ENCODE results near the gene CTNND2. TPM values are rescaled to one million over a fixed set of nuclear protein-coding genes. Genes with fewer than 3 reads are reported as not detected.
A peak's percentile ranks its signal among the peaks of the same experiment; 100 is the strongest.

The CTNND2 gene
- total RNA-seq, 1 experiment from 2014 or later: not detected

DNA sequence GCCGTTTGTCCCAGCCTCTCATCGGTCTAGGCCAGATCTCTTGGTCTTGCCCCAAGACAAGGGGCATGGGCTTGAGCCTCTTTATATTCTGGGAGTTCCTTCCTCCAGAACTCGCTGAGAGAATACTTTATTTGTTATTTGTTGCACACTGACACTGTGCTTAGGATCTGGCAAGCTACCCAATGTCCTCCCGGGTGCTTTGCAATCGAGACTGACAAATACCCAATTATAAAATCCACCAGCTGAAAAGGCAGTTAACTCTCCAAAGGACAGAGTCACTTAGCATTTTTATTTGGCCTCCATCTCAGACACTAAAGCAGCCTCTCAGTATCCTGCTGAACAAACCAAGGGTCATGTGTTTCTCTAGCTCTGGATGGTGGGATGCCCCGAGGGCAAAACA lies 643.0 kb downstream of the CTNND2 start:
- H3K27ac ChIP-seq: no peak overlapping the region
- H3K9me3 ChIP-seq (replicated peaks): no peaks in the 10 kb centered on the region
- no peaks in the 10 kb centered on the region for H3K4me1 ChIP-seq
- DNase-seq: no peak
- H3K27me3 ChIP-seq: no peaks in the 10 kb centered on the region
- no peak overlapping the region for H3K4me3 ChIP-seq
- H3K36me3 ChIP-seq: no peaks in the 10 kb centered on the region

DNA sequence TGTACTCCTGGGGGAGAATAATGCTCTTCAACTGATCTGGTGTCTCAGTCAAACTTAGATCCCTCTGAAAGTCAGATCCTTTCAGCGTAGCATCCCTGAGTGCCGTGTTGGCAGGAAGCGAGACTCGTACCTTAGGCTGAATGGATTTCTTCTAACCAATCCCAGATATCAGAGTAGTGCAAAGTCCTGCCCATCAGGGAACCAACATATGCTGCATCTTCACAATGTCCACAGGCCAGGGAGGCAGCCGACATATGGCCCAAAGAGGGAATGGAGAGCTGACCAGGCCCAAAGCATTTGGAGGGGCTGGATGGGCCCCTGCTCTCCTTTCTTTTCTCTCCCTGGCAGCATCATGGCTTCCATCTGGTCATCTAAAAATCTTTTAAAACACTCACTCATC lies 646.2 kb downstream of the CTNND2 start:
- Histone ChIP-seq H3K9me3 (replicated peaks) (no peaks in the 10 kb centered on the region), H3K36me3 (no peaks in the 10 kb centered on the region), H3K27me3 (no peaks in the 10 kb centered on the region), H3K4me3 (no peak overlapping the region), H3K4me1 (no peaks in the 10 kb centered on the region), H3K27ac (no peak overlapping the region)
- no peak for DNase-seq

DNA sequence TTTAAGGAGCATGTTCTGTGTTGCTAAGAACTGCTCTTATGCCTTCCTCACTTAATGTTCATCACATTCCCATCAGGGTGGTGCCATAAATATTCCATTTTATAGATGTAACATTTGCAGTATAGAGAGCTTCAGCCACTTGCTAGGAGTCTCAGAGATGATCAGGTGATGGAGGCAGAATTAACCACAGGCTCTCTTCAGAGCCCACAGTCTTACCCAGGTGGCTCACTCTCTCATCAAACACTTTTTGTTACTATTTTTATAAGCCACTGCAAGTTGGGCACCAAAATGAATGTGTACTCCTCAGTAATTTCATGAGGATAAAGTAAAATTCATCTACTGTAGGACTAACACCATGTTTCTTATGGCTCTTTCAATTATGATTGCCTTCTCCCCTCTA lies 651.7 kb downstream of the CTNND2 start:
- Histone ChIP-seq H3K36me3 (no peaks in the 10 kb centered on the region), H3K27me3 (no peaks in the 10 kb centered on the region), H3K4me3 (no peak overlapping the region), H3K9me3 (replicated peaks) (no peaks in the 10 kb centered on the region), H3K27ac (no peak overlapping the region), H3K4me1 (peaks cover 18% of the 10 kb centered on the region)
- DNase-seq: no peak

DNA sequence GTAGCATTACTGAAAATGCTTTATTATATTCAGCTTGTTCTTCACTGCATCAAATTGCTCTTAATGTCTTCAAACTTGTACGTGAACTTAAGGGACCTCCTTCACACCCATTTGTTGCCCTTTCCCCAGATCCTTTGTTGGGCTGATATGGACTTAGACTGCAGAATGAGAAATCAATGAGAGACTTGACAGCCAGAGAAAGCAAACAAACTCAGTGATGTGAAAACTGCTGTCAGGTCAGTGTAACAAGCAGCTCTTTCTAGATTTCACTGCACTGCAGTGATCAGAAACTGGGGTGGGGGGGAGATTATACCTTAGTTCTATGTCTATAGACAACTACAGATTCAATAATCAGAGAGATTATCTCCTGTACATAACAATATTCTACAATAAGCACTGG lies 652.2 kb downstream of the CTNND2 start:
- no peak overlapping the region for H3K27ac ChIP-seq
- H3K4me3 ChIP-seq: no peak overlapping the region
- no peak for DNase-seq
- H3K27me3 ChIP-seq: no peaks in the 10 kb centered on the region
- H3K36me3 ChIP-seq: no peaks in the 10 kb centered on the region
- peaks cover 18% of the 10 kb centered on the region for H3K4me1 ChIP-seq
- H3K9me3 ChIP-seq (replicated peaks): no peaks in the 10 kb centered on the region

DNA sequence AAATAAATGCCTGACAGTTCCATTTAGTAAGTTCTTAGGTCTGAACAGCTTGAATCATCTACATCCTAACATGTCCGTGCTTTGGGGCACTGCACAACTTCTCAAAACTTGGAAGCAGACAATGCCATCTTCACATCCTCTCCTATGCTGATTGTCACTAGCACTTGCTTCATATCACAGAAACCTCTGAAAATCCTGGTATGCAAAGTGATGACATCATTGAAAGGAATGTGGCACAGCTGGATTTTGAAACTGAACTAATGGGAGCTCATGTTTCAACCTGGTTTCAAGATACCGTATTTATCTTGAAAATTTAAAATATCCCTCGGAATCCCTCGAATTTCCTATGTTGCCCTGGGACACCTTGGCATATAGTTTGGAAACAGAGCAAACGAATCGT lies 653.0 kb downstream of the CTNND2 start:
- peak; percentile 27 to 69 for DNase-seq
- peaks cover 18% of the 10 kb centered on the region for H3K4me1 ChIP-seq

DNA sequence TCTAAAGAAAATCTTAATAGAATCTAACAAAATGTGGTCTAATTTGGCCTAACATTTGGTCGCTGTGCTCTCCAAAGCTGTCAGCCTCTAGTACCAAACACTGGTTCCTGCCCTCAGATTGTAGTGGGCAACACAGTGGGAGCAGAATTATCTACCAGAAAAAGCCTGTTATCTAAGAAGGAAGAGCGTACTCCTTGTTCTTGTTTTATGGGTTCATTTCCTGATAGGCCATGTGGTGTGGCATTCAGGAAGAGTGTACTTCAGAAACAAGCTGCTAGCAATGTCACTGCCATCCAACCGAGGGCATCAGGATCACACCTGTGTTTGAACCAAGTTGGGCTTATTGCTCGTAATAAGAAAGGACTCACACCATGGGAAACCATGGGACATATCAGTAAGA lies 655.3 kb downstream of the CTNND2 start:
- Histone ChIP-seq H3K36me3 (no peaks in the 10 kb centered on the region), H3K4me3 (no peak overlapping the region), H3K4me1 (peaks cover 18% of the 10 kb centered on the region), H3K9me3 (replicated peaks) (no peaks in the 10 kb centered on the region), H3K27ac (no peak overlapping the region), H3K27me3 (no peaks in the 10 kb centered on the region)
- no peak for DNase-seq

More for the DNA sequence above, 653.0 kb downstream of the CTNND2 start:
- Histone ChIP-seq H3K36me3 (no peaks in the 10 kb centered on the region), H3K4me3 (no peak overlapping the region), H3K27me3 (no peaks in the 10 kb centered on the region), H3K27ac (peak overlapping the region; percentile 44), H3K9me3 (replicated peaks) (no peaks in the 10 kb centered on the region)

DNA sequence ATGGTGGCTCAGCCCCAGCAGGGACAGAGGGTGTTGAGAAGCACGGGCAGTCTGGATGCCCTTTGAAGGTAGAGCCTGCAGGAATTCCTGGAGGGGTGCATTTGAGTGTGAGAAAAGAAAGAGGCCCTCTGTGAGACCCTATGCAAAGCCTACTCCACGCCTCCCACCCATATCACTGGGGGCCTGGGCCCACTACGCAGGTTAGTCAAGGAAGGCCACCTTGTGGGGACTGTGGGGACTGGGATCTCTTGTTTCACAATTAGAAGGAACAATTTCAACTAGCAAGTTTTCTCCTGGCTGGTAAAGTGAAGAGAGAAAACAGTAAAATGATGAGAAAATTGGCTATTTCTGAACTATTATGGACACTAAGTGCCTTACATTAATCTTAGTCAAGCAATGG lies 657.0 kb downstream of the CTNND2 start:
- no peak for DNase-seq
- H3K4me3 ChIP-seq: no peak overlapping the region
- H3K27me3 ChIP-seq: no peaks in the 10 kb centered on the region
- H3K27ac ChIP-seq: no peak overlapping the region
- no peaks in the 10 kb centered on the region for H3K36me3 ChIP-seq
- peaks cover 14% of the 10 kb centered on the region for H3K4me1 ChIP-seq
- H3K9me3 ChIP-seq (replicated peaks): no peaks in the 10 kb centered on the region

DNA sequence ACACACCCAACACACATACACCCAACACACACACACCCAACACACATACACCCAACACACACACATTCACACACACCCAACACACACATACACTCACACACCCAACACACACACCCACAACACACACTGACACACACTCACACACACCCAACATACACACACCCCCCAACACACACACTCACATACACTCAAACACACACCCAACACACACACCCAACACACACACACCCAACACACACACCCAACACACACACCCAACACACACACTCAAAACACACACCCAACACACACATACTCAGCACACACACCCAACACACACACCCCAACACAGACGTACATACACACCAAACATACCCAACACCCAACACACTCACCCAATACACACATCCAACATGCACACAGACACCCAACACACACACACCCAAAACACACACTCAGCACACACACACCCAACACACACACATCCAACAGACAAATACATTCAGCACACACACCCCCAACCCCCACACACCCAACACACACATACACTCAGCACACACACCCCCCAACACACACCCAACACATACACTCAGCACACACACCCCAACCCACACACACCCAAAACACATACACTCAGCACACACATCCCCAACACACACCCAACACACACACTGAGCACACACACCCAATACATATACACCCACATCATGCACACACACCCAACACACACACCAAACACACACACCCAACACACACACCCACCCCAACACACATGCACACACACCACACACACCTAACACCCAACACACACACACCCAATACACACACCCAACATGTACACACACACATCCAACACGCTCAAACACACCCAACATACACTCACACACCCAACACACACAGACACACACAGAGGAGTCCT lies 663.7 kb downstream of the CTNND2 start:
- Histone ChIP-seq H3K4me3 (no peak overlapping the region), H3K36me3 (no peaks in the 10 kb centered on the region), H3K27ac (no peak overlapping the region), H3K9me3 (replicated peaks) (no peaks in the 10 kb centered on the region), H3K27me3 (no peaks in the 10 kb centered on the region), H3K4me1 (no peaks in the 10 kb centered on the region)
- no peak for DNase-seq

DNA sequence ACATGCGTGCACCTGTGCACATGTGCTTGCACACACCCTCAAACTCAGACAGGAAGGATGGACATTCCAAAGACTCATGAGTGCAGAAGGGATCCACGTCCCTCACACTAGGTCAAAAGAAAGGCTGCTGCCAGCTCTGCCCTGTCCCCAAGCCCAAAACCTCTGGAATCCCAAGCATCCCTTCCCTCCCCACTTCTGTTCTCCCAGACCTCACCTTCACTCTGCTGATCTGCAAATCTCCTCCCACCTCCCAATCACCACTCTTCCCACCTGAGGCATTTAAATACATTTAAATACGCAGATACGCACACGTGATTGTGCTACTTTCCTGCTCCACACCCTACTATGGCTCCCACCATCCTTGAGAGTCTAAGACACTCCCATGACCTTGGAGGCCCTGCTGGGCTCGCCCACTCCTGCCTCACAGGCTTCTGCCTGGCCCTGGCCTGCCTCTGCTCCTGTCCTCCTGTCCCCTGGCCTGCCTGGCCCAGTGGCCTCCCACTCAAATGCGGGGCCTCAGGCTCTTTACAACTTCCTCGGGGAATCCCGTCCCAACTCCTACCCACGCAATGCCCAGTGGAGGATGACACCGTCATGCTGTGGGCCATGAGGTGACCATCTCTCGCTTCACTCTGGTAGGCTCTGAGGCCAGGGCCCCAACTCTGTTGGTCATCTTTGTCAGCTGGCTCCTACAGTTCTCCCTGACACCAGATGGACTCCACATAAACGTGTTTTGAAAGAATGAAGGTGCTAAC lies 664.8 kb downstream of the CTNND2 start:
- Histone ChIP-seq H3K9me3 (replicated peaks) (no peaks in the 10 kb centered on the region), H3K27me3 (no peaks in the 10 kb centered on the region), H3K4me3 (no peak overlapping the region), H3K4me1 (no peaks in the 10 kb centered on the region), H3K27ac (no peak overlapping the region), H3K36me3 (no peaks in the 10 kb centered on the region)
- no peak for DNase-seq

DNA sequence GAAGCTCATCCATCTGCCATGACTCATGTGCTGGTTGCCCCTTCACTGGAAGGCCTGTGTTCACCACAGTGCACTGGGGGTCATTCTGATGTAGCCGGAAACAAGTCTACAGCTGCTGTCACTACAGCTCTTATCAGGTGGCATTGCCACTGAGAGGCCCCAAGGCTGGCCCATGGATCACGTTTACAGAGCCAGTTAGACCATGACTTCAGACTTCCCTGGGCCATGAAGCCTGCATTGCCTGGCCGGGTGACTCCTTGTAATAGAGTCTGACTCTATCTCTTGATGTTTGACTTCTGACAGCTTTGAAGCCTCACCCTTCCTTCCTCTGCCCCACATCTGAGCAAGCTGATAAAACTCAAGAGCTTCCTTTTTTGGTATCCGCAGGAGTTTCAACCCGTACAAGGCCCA lies 669.7 kb downstream of the CTNND2 start:
- H3K9me3 ChIP-seq (replicated peaks): no peaks in the 10 kb centered on the region
- no peaks in the 10 kb centered on the region for H3K27me3 ChIP-seq
- no peak overlapping the region for H3K27ac ChIP-seq
- no peaks in the 10 kb centered on the region for H3K4me1 ChIP-seq
- H3K4me3 ChIP-seq: no peak overlapping the region
- H3K36me3 ChIP-seq: no peaks in the 10 kb centered on the region
- DNase-seq: peak in 1 of 2 experiments; percentile 3

DNA sequence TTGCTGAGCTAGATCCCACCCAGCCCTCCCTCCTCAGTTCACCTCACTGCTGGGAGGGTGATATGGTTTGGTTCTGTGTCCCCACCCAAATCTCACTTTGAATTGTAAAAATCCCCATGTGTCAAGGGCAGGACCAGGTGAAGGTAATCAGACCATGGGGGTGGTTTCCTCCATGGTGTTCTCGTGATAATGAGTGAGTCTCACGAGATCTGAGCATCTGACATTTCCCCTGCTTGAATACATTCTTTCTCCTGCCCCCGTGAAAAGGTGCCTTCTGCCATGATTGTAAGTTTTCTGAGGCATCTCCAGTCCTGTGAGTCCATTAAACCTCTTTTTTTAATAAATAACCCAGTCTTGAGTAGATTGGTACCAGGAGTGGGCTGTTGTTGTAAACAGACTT lies 673.4 kb downstream of the CTNND2 start:
- H3K4me1 ChIP-seq: no peaks in the 10 kb centered on the region
- H3K27me3 ChIP-seq: no peaks in the 10 kb centered on the region
- H3K4me3 ChIP-seq: no peak overlapping the region
- H3K36me3 ChIP-seq: no peaks in the 10 kb centered on the region
- DNase-seq: no peak
- H3K27ac ChIP-seq: no peak overlapping the region
- H3K9me3 ChIP-seq (replicated peaks): no peaks in the 10 kb centered on the region

DNA sequence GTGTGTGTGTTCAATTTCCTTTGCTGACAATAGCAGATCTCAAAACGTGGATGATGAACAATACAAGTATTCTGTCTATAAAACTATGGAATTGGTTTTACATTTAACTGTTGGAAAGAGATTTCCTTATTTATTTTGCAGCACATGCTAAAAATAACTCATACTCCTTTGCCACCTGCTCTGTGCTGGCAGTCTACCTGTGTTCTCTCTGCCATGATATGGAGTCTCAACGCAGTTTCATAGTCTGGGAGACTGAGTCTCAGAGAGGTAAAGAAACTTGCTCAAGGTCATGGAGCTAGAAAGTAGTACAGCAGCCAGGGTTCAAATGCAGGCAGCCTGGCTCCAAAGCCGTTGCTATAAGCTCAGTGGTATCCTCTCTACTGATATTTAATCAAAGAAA lies 677.2 kb downstream of the CTNND2 start:
- Histone ChIP-seq H3K36me3 (no peaks in the 10 kb centered on the region), H3K9me3 (replicated peaks) (no peaks in the 10 kb centered on the region), H3K27ac (no peak overlapping the region), H3K4me1 (no peaks in the 10 kb centered on the region), H3K27me3 (no peaks in the 10 kb centered on the region), H3K4me3 (no peak overlapping the region)
- DNase-seq: no peak

DNA sequence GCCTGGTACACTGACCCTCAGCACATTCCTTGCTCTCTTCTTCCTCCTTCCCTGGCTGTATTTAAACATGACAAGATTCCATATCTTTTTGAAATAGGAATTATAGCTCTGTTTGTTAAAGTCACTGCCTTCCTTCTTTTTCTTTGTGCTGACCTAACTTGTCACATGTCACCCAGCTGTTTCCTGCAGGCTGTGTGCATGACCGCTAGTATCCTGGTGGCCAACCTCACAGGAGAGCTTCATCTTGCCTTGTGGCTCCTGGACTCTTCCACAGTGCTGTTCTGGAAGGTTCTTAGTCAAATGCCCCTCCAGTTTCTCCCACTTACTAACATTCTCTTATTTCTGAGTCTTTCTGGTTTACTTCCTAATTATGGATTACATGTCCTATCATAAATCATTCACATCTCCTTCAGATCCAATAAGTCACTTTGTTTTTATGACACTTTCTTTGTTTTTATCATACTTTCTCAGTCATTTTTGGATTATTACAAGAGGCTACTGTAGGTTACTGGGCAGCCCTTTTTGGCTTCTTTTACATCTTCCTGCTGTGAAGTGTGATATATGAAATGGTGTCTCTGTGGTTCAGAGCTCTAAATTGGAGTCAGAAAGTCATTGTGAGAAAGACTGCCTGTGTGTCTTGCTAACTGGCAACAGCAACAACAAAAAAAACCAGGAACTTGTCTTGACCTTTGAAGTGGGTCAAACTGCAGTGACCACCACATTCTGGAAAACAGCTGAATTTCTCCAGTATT lies 679.6 kb downstream of the CTNND2 start:
- Histone ChIP-seq H3K9me3 (replicated peaks) (no peaks in the 10 kb centered on the region), H3K4me1 (no peaks in the 10 kb centered on the region), H3K27ac (no peak overlapping the region), H3K4me3 (no peak overlapping the region), H3K36me3 (no peaks in the 10 kb centered on the region), H3K27me3 (no peaks in the 10 kb centered on the region)
- no peak for DNase-seq

DNA sequence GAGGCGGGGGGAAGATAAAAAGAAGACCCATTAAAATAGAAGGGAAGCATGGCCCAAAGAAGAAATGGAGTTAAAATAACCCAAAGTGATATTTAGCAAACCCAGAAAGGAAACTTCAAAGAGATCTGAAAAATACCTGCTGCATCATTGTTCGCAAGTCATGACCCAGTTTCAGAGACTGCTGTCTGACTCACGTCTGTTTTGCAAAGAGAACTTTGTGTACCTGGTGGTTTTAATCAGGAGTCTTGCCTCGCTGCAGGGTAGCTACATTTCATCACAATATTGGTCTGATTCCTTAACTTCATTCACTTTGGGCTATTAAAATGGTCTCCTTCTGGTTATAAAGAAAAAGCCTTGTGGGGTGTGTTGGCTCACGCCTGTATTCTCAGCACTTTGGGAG lies 682.1 kb downstream of the CTNND2 start:
- Histone ChIP-seq H3K27ac (no peak overlapping the region), H3K4me3 (no peak overlapping the region), H3K27me3 (no peaks in the 10 kb centered on the region), H3K4me1 (no peaks in the 10 kb centered on the region), H3K9me3 (replicated peaks) (no peaks in the 10 kb centered on the region), H3K36me3 (no peaks in the 10 kb centered on the region)
- no peak for DNase-seq

All from SJCRH30 (cell line).